Measurements from ENCODE around the gene B3GNT2.
A peak's percentile ranks its signal among the peaks of the same experiment; 100 is the strongest.

Gene B3GNT2

GRCh38 chr2:62207491-62207890, 11.6 kb downstream of the B3GNT2 start:
- DNase-seq: no peak

GRCh38 chr2:62208074-62208757, 12.3 kb downstream of the B3GNT2 start:
- no peak for DNase-seq

GRCh38 chr2:62208758-62209114, 12.8 kb downstream of the B3GNT2 start:
- peak; percentile 82 for DNase-seq

GRCh38 chr2:62209427-62209991, 13.6 kb downstream of the B3GNT2 start:
- no peak for DNase-seq

GRCh38 chr2:62215306-62216064, 19.6 kb downstream of the B3GNT2 start:
- peak; percentile 80 for DNase-seq

- DNase-seq: no peak
Observed at GRCh38 chr2:62216113-62216512, 20.2 kb downstream of the B3GNT2 start.

- no peak for DNase-seq
Observed at GRCh38 chr2:62216616-62217015, 20.7 kb downstream of the B3GNT2 start.

- no peak for DNase-seq
Observed at GRCh38 chr2:62217421-62217820, 21.5 kb downstream of the B3GNT2 start.

GRCh38 chr2:62217970-62218369, 22.1 kb downstream of the B3GNT2 start:
- DNase-seq: no peak

GRCh38 chr2:62219407-62220159, 23.7 kb downstream of the B3GNT2 start:
- no peak for DNase-seq

GRCh38 chr2:62221141-62221540, 25.2 kb downstream of the B3GNT2 start:
- DNase-seq: peak; percentile 35

- no peak for DNase-seq
Observed at GRCh38 chr2:62222171-62222570, 26.3 kb downstream of the B3GNT2 start.

- no peak for DNase-seq
Observed at GRCh38 chr2:62222674-62223073, 26.8 kb downstream of the B3GNT2 start.

GRCh38 chr2:62224976-62225375, 29.1 kb downstream of the B3GNT2 start:
- no peak for DNase-seq

GRCh38 chr2:62227386-62228075, 31.6 kb downstream of the B3GNT2 start:
- no peak for DNase-seq

GRCh38 chr2:62229082-62229605, 33.2 kb downstream of the B3GNT2 start:
- DNase-seq: no peak

- no peak for DNase-seq
Observed at GRCh38 chr2:62231541-62231940, 35.6 kb downstream of the B3GNT2 start.

GRCh38 chr2:62234755-62235655, 39.1 kb downstream of the B3GNT2 start:
- no peak for DNase-seq

- DNase-seq: no peak
Observed at GRCh38 chr2:62236499-62236898, 40.6 kb downstream of the B3GNT2 start.

GRCh38 chr2:62238236-62238635, 42.3 kb downstream of the B3GNT2 start:
- DNase-seq: no peak

- no peak for DNase-seq
Observed at GRCh38 chr2:62240546-62240945, 44.6 kb downstream of the B3GNT2 start.

- DNase-seq: no peak
Observed at GRCh38 chr2:62243983-62244382, 48.1 kb downstream of the B3GNT2 start.

Data from hematopoietic multipotent progenitor cell treated with erythropoietin and hydrocortisone succinate and interleukin-3 and kit ligand, for 8 days (in vitro differentiated cells).